ENCODE measurements around the gene PRICKLE3.

Gene PRICKLE3

DNA sequence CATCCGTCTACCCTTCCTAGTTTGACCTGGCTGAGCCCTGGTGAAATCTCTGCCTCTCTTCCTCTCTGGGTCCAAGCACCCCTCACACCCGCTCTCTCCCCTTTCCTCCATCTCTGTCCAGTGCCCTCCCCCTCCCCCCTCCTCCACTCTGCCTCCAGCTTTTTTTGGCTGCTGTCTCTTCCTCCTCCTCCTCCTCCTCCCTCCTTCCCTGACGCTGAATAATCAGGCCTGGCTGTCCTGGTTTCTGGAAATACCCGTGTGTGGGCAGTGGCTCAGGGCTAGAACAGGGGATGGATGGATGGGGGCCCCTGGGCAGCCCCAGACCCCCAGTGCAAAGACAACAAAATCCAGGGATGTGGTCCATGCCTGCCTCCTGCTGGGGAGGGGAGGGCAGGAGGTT lies 18.5 kb upstream of the PRICKLE3 start:
- no peak for DNase-seq

DNA sequence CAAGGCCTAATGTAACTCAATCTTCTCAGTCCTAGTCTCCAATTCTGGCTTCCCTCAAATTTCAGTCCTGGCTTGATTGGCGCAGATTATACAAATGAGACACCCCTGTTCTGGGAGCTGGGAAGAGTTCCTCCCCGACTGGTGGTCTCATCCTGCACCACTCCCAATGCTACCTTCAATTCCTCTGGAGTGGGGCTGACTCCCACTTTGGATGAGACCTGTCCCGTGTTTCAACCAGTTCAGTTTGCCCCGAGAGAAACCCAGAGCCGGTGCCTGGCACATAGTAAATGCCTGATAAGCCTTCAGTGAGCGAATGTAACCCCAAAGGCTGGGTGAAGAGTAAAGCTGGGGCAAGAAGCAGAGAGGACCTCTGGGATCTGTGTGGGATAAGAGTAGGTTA lies 17.8 kb upstream of the PRICKLE3 start:
- no peak for DNase-seq

DNA sequence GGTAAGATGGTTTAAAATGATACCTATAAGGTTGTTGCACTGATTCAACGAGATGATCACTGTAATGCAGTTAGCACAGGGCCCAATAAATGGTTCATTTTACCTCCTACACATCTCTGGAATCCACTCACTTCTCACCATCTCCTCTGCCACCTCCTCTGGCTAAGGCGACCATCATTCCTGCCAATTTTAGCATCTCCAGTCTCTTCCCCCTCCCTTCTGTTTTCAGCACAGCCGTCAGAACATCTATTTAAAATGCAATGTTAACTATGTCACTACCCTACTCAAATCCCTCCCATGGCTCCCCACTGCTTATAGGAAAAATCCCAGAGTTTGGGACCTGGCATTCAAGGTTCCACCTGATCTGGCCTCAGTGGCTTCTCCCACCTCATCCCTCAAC lies 17.4 kb upstream of the PRICKLE3 start:
- no peak for DNase-seq

DNA sequence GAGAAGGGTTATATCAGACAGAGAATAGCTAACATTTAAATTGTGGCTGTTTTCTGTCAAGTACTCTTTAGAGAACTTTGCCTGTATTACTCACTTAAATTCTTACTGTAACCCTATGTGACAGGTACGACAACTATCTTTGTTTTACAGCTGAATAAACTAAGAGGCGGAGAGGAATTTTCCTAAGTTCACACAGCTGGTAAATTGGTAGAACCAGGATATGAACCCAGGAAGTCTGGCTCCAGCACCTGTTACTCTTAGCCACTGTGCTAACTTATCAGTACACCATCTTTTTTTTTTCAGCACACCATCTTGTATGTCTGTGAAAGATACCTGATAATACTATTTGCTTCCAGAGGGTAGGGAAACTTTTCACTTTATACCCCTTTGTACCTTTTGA lies 15.8 kb upstream of the PRICKLE3 start:
- DNase-seq, result no peak

DNA sequence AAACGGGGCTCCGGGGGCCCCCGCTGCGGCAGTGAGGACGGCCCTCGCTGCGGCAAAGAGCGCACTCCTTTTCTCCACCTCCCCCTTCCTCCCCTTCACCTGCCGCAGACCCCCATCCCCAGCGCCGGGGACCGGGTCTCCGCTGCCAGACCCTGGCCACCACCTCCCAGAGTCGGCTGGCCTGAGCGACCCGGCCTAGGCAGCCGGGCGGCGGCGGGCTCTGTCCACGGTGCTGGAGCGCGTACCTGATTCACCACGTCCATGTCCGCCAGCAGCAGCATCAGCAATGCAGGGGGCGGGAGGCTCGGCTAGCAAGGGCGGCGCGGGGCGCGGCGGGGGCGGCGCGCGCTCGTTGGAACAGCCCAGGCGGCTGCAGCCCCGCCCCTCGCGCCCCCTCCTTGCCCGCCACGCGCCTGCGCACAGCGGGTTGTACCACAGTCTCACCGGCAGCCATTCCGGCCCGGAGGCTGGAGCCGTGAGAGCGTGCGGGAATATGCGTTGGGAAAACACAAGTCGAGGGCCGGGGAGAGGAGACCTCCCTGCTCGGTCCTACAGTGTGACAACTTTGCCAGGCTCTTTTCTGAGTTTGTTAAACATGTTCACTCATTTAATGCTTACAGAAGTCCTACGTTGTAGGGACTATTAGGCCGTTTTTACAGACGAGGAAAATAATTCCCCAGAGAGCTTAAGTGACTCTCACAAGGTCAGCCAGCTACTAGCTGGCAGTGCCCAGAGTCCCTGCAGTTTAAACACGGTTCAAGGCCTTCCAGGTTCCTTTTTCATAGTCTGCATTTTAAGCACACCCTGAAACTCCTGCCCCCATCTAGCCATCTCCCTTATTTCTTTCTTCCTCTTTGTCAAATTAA lies 14.0 kb upstream of the PRICKLE3 start, which contains the start of gene SYP:
TSS of gene SYP (minus strand) at position 288 of the 866 bp plus-strand sequence. CDS start at position 281, 7 bp downstream.
- DNase-seq, result peak; percentile 88

DNA sequence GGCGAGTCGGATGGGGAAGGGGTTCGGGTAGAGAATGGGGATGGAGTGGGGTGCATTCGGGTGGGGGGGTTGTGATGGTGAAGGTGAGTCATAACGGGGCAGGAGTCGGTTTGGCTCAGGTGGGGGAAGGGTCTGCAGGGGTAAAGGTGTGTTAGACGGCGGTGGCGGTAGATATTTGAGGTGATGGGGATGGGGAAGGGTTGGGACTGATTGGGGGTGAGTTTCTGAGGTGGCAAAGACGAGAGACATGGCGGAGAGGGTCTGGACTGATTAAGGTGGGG lies 13.1 kb upstream of the PRICKLE3 start:
- no peak for DNase-seq

DNA sequence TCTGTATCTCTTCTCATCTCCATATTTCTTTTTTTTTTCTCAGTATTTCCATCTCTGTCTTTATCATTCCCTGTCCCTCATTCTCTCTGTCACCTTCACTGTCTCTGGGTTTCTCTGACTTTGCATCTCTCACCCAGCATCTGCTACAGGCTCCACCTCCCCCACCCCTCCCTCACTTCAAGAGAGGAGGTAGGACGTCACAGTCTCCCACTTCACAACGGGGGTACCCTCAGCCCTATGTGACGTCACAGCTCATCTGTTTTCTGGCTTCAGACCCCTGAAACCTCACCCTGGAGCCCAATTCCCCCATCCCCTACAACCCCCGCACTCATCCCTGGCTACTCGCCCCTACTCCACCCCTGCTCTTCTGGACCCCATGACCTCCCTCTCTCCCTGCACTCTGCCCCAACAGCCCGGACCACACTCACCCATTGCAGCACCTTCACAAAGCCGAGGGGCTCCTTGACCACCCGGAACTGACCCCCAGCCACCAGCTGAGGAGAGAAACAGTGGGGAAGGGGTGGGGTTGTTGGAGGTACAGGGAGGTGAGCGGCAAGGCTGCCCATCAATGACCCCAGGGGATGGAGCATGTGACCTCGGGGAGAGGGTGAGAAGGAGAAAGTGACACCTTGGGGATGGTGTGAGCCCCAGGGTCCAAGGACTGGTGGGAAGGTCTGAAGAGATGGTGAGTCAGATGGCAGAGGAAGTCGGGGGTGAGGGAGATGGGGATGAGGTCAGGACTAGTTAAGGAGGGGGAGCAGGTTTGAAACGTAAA lies 12.6 kb upstream of the PRICKLE3 start:
- DNase-seq, result no peak

DNA sequence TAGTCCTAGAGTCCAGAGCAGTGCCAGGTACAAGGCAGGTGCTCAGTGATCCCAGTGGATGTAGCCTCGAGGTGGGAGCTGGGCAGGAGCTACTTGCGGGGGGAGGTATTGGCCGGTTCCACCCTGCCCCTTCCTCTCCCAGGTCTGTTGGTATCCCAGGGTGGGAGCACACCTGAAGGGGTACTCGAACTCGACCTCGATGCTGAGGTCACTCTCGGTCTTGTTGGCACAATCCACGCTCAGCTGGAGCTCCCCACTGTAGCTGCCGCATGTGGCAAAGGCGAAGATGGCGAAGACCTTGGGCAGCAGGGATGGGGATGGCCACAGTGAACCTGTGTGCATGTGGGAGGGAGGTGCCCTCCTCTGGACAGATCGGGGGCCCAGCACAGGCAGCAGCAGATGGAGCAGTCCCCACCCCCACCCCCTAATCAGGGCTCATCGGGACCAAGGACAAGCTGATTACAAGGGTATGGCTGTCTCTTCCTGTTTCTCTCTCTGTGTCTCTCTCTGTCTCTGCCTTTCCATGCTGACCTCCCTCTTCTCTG lies 11.4 kb upstream of the PRICKLE3 start:
- DNase-seq, result no peak

DNA sequence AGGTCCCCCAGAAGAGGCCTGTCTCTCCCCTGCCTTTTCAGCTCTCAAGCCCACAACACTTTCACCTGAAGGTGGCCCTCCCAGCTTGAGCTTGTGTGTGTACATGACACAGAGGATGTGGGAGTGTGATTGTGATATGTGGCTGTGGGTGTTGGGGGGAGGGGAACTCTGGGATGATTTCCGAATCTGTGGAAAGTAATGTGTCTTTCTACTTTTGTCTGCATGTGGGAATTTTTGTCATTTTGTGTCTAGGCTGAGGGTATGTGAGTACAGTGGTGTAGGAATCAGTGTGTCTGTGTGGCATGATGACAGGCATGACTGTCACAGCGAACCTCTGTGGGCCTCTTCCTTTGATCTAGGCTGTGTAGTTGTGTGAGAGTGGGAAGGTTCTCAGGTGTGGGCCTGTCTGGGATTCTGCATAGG lies 7.4 kb upstream of the PRICKLE3 start:
- DNase-seq, result no peak

DNA sequence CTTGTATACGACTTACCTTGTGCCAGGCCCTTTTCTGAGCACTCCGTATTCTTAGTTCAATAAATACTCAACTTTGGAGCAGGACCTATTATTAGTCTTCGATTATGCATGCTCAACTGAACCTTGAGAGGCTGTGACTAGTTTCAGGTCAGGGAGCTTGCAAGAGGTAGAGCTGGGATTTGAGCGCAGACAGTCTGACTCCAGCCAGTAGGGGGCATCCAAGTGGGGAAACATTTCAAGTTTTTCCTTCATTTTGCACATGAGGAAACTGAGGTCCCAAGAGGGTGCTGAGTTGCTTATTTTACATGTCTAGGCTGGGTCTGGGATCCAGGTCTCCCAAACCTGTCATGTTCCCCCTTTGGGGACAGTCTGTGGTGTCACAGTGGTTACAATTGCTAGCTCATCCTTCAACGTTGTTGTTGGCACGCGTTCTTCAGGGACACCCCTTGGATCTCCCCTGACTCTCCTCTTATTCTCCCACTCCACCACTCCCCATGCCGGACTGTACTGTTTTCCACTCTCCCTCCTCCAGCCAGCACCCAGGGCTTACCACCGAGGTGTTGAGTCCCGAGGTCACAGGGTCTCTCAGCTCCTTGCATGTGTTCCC lies 6.7 kb upstream of the PRICKLE3 start:
- DNase-seq, result no peak

DNA sequence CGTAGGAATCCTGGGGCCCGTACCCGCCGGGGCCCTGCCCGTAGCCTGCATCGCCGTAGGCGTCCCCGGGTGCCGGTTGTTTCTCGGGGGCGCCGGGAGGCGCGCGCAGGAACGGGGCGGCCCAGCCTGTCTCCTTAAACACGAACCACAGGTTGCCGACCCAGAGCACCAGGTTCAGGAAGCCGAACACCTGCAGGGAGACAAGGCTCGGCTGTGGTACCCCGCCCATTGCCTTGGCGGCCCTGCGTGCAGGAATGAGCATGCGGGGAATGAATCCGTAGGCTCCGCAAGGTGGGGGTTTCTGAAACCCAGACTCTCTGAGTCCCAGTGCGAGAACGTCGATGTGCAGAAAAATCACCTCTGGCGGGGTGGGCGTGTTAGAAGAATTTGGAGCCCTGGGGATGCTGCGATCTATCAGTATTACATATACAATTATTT lies 5.4 kb upstream of the PRICKLE3 start:
- DNase-seq, result no peak

DNA sequence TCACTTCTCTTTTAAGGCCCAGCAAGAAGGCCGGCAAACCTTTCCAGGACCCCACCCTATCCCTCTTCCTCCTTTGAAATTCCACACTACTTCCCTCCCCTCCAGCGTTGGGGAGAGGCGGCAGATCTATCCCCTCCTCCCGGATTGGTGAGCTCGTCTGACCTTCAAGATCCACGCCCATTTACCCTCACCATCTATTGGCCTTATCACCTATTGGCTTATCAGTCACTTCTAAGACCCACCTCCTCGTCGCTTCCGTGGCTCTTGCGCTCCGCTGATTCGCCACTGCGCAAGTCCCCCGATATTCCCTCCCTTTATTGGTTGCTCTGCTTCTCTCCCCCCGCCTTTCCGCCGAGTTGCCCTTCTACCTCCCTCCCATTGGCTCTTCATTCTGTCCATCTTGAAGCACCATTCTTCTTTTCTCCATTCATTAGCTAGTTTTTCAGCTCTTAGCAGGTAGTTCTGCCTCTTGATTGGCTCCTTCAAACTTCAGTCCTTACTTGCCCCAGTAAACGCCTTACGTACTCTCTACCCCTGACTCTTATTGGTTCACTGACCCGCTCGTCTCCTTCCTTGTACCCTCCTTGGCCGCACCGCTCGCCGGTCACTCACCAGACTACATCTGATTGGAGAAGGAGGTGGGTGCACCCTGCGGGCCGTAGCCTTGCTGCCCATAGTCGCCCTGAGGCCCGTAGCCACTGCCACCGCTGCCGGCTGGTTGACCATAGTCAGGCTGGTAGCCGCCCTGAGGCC lies 4.8 kb upstream of the PRICKLE3 start:
- peak; percentile 83 for DNase-seq

DNA sequence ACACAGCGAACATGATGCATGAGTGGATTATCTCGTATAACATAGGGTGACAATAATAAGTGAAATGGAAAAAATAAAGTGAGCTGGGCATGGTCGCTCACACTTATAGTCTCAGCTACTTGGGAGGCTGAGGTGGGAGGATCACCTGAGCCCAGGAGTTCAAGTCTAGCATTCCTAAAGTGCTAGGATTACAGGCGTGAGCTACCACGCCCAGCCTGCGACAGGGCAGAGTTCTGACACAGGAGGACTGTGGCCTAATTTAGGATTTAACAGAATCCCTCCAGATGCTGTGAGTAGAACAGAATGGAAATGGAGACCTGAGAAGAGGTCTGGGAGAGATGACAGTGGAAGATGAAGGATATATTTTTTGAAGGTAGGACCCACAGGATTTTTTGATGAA lies 3.4 kb upstream of the PRICKLE3 start:
- DNase-seq, result no peak

DNA sequence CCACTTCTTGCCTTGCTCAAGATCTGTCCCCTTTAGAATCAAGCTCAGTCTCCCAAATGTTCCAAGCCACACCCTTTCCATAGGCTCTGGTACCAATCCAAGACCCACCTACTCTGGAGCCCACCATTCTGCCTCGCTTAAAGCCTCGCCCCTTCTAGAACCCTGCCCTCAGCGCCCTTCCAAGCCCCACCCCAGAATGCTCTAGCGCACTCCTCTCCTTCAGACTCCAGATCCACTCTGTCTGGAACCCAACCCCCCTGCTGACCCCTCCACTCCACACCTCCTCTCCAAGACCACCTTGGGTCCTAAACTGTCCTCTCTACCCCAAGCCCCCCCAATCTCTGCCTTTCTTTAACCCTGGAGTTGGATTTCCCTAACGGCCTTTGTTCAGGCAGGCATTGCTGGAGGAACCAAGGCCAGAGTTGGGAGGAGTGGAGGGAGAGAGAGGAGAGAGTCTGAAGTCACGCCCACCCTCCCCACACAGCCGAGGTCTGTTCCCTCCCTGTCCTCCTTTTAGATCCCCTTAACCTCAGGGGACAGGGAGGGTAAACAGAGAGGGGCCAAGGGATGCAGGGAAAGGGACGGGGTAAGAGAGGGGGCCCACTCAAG lies 2.4 kb upstream of the PRICKLE3 start:
- no peak for DNase-seq

DNA sequence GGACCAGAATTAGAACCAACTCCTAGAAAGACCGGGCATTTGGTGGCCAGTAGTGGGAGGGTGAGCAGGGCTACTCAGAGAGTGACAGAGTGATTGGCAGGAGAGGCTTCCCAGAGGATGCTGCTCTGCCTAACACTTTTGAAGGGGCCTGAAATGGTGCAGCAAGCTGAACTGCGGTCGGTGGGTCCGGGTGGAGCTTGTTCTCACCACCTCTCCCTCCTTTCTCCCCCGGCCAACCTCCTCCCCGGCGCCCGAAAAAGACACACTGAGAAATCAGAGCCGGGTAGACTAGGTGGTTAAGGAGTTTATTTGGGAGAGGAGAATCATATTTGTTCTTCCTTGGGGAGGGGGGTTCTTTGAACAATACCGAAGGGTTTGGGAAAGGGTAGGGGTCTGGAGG lies 1.4 kb upstream of the PRICKLE3 start:
- no peak for DNase-seq

DNA sequence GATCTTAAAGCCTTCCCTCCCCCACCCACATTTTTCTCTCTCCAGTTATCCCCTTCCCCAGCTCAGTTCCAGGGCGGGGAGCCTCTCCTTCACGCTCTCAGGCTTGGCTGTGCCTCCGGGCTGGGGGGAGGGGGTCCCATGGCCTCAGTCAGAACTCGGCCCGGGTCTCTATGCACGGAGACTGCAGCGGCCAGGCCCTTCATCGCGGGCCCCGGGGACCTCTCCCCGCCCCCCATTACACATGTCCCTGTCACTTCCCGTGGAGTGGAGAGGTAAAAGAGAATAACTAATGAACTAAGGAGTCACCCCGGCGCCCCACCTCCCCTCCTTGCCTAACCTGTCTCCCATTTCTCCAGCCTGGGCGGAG lies 838 bp upstream of the PRICKLE3 start:
- no peak for DNase-seq

DNA sequence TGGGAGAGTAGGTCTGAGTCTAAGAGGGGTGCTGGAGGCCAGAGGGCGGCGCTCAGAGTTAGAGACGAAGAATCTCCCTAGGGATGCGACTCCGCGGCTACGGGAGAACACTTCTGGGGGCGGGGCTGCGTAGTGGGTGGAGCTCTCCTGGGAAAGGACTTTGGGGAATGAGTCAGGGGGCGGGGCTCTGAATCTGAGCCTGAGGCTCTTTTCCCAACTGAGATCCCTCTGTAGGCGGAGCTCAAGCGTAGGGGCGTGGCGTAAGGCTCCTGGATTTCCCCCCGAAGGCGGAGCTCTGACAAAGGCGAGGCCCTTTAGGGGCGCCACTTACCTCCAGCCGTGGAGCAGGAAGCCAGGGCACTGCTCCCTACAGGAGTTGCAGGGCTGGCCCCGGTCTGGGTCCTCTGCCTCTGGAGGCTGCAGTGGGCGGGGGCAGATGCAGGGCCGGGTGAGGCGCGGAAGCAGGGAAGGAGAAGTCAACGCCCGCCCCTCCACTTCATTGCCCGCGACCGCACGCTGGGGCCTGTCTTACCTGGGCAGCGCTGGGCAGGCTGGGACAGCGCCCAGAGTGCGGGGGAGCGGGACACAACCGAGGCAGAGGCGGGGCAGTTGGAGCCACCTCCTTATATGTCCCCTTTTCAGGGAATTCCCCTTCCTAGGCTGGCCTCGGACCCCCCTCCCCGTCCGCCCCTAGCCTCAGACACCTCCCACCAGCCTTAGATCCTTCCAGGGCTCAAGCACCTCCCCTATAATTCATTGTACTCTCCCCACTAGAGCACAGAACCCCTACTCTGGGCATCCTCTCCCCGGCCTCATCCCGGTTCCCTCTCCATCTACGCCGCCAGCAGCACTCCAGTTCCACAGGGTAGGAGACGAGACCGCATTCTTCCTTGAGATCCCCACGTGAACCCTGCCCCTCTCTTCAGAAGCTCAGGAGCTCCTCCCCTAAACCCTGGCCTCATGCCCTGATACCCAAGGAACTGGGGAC lies 1.6 kb downstream of the PRICKLE3 start:
- DNase-seq, result peak; percentile 70

DNA sequence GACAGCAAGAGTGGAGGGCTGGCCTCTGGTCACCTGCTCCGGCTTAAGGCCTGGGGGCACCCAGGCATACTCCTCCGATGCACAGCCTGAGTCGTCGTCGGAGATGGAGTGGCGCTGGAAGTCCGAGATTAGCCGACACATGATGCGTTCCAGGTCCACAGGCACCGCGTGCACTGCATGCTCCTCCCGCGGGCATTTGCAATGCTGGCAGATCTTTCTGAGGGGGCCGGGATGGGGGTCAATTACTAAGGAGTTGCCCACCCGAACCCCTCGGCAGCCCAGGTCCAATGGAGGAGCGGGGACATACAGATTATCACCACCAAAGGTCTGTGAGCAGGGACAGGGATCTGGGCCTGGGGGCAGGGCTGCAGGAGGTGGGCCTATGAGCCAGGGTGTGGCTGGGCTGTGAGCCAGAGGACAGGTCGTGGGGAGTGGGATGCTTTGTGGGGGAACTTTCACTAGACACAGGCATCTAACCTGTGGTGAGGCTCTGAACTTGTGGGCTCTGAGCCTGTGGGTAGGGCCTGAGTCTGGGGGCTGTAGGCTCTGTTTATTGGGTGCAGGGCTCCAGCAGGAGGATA lies 2.4 kb downstream of the PRICKLE3 start:
- no peak for DNase-seq

DNA sequence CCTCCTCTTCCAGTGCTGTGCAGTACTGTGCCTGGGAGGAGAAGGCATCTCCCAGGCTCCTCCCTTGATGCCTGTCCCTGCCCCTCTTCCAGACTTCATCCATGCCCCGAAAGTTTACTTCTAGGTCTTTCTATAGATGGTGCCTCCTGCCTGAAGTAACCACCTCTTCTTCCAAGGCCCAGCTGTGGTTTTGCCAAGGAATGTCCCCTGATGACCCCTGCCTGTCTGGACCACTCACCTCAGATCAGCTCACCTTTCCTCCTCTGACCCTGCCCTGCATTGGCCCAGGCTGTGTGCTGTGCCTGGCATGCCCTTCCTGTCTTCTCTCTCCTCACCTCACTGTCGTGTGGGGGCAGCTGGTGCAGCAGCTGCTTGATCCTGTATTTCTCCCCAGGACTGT lies 6.8 kb downstream of the PRICKLE3 start:
- no peak for DNase-seq

DNA sequence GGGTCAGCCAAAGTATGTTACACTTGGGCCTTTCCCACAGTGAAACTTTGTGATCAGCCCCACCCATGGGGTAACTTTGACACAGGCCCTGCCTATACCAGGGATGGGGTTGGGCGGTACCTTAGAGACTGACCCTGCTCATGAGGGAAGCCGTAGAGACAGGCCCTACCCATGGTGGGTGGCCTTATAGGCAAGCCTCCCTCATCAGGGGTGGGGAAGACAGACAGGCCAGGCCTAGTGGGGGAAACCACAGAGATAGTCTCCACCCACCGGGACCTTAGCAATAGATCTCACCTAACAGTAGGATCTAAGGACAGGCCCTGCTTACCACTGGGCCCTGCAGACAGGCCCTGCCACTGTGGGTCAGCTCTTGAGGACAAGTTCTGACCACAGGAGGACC lies 7.6 kb downstream of the PRICKLE3 start:
- DNase-seq, result no peak
